MM.1S (cell line): Measurements from ENCODE around the gene SRRM2.

Source experiments
- EZH2 ChIP-seq: fragments of 300-600 bp; sonication (generic); optimal IDR thresholded peaks from 2 replicates; pipeline ENCODE3; 2017; ENCODE audit warnings: low read depth, mild to moderate bottlenecking, antibody characterized with exemption, low read length, mixed read lengths
- EZH2phosphoT487 ChIP-seq: fragments of 300-600 bp; sonication (generic); IDR thresholded peaks from 2 replicates; pipeline ENCODE4 v1.6.1; 2018; ENCODE audit warnings: antibody characterized with exemption, low read length
- TF ChIP-seq, protein P1 (sequence below): fragments of 300-600 bp; sonication (generic); IDR thresholded peaks from 2 replicates; pipeline ENCODE4 v1.5.1; 2016; ENCODE audit warnings: antibody characterized with exemption, low read length, mixed read lengths

DNA sequence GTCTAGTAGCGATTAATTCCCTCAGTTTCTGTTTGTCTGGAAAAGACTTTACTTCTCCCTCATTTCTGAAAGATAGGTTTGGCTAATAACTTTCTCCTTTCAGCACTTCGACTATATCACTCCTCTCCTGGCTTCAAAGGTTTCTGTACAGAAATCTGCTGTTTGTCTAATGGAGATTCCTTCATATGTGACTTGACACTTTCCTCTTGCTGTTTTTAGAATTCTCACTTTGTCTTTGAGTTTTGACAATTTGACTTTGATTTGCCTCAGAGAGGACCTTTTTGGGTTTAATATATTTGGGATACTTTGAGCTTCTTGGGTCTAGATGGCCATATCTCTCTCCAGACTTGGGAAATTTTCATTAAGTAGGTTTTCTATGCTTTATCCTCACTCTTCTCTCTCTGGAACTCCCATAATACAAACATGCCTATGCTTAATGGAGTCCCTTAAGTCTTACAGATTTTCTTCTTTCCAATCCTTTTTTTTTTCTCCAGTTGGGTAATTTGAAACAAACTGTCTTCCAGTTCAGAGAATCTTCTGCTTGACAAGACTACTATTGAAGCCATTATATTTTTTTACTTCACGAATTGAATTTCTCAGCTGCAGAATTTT is 56.8 kb downstream of the SRRM2 start:
- TF ChIP-seq EZH2 (no peak), EZH2phosphoT487 (no peak)
- TF ChIP-seq, protein P1, sequence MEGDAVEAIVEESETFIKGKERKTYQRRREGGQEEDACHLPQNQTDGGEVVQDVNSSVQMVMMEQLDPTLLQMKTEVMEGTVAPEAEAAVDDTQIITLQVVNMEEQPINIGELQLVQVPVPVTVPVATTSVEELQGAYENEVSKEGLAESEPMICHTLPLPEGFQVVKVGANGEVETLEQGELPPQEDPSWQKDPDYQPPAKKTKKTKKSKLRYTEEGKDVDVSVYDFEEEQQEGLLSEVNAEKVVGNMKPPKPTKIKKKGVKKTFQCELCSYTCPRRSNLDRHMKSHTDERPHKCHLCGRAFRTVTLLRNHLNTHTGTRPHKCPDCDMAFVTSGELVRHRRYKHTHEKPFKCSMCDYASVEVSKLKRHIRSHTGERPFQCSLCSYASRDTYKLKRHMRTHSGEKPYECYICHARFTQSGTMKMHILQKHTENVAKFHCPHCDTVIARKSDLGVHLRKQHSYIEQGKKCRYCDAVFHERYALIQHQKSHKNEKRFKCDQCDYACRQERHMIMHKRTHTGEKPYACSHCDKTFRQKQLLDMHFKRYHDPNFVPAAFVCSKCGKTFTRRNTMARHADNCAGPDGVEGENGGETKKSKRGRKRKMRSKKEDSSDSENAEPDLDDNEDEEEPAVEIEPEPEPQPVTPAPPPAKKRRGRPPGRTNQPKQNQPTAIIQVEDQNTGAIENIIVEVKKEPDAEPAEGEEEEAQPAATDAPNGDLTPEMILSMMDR, result no peak
